Measurements from ENCODE around the gene ZNRF3.
"Not testable (repeated sequence)": the region's sequence is repeated elsewhere in the genome, so short reads cannot be mapped to it uniquely, and the experiment has no call there.

Gene ZNRF3

DNA sequence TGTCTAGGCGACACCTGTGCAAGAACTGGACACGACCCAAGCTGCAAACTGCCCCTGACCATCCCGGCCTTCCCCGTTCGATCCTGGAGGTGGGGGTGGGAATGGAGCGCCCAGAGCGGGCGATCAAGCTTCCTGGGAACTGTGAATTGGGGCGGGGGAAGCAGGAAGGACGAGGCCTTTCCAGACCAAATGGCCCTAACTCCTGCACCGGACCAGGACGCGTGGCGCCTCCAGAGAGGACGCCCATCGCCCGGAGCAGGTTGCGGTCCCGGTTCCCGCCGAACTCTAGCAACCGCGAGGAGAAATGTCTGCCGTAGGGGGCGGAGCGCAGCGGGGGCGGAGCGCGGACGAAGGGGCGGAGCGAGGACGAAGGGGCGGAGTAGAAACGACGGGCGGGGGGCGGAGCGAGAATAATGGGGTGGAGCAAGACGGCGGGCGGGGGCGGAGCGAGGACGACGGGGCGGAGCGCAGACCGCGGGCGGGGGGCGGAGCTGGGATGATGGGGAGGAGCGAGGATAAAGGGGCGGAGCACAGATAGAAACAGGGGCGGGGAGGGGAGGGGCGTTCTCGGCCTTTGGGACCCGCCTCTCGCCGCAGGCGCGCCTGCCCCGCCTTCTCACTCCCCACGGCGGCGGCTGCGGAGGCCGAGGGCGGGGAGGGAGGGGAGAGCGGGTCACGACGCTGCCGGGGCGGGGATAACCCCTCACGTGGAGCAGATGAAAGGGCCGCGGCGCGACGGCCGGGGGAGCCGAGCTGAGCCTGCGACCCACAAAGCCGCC is at the start of gene ZNRF3:
ZNRF3 (plus strand) TSS at position 695 of the 779 bp plus-strand sequence. CDS start 195 bp downstream, outside the sequence.
- peak; percentile 84 to 88 for DNase-seq (ENCODE audit: low read depth in 2 of 2)

DNA sequence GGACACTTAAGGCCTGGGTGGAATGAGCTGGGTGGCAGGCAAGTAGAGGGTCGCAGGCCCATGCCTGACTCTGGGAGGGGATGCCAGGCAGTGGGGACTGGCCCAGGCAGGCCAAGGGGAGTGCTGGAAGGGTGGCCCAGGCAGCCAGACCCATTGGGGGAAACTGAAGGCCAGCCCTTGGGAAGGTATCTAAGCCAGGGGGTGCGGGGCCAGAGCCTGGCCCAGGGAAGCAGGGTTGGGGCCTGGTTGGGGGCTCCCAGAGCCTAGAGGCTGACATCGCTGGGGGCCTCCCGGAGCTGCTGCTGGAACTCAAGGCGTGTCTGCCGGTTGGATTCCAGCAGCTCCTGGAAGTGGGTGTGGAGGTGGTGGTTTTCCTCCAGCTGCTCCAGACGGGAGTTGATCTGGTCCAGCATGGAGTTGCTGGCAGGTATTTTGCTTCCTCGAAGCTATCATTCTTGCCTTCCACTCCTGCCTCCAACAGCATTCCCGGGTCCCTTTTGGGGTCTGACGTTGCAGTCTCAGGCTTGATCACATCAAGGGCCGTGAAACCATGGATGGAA is 47.7 kb upstream of the ZNRF3 start:
- DNase-seq (ENCODE audit: low read depth in 2 of 2): no peak

- no peak for DNase-seq (ENCODE audit: low read depth in 2 of 2)
Measured at GRCh38 chr22:28837640-28838039, 45.7 kb upstream of the ZNRF3 start.

- DNase-seq (ENCODE audit: low read depth in 2 of 2): no peak
Measured at GRCh38 chr22:28838971-28839370, 44.4 kb upstream of the ZNRF3 start.

- no peak for DNase-seq (ENCODE audit: low read depth in 2 of 2)
Measured at GRCh38 chr22:28841111-28841510, 42.3 kb upstream of the ZNRF3 start.

DNA sequence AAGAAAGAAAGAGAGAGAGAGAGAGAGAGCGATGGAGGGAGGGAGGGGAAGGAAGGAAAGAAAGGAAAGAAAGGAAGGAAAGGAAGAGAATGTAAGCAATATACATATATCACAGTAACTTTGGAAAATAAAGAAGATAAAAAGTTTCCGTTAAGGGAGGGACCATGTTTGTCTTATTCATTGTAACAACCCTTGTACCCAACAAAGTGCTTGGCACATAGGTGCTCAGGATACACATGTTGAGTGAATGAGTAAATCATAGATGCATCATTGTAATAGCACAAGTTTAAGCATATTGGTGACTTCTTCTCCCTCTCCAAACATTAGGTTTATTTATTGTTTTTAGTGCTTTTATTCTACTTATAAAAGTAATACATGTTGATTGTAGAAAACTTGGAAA is 39.7 kb upstream of the ZNRF3 start:
- no peak for DNase-seq (ENCODE audit: low read depth in 2 of 2)

- not testable (repeated sequence) for DNase-seq (ENCODE audit: low read depth in 2 of 2)
Measured at GRCh38 chr22:28844277-28844676, 39.1 kb upstream of the ZNRF3 start.

DNA sequence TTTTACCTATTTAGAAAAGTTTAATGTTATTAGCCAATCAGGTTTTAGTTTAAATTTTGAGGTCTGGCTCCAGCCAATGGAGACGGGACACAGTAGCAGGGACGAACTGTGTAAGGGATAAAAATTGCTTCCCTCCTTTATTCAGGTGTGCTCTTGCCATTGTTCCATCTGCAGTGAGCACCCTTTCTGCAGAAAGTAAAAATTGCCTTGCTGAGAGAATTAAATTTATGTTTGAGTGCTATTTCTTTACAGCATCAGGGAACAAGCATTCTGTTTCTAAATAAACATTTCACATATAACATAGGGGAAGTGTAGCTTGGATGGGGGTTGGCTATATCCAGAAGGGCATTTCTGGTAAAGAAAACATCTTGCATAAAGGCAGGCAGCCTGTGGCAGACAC is 36.4 kb upstream of the ZNRF3 start:
- DNase-seq (ENCODE audit: low read depth in 2 of 2): no peak

DNA sequence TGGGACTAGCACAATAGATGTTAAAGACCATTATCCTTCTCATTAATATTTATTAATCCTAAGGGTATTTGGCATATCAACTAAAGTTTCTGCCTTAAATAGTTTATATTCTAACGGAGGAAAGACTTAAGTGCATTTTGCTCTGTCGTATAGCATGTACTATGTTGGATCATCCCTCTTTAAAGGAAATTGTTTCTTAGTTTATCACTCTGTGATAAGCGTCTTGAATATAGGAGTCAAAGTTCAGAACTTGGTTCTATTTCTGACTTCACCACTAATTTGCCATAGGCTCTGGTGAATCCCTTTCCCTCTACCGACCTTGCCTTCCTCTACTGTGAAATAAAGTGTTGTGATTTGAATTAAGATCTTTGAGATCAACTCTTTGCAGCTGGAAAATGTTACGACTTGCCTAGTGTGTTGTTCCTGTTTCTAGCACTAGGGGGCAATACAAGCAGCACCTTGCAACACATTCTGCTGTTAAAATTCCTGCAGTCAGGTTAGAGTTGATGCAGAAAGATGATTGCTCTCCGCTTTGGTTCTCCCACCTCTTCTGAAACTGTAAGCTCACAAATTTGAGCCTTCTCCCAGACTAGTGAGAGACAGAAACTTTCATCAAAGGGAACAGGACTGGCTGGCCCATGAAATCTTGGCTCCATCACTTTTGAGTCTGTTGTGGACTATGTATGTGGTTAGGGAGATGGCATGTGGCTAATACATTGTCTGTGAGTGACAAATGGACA is 27.8 kb upstream of the ZNRF3 start:
- DNase-seq (ENCODE audit: low read depth in 2 of 2): peak; percentile 3 to 6

GRCh38 chr22:28856095-28856455 is 27.3 kb upstream of the ZNRF3 start:
- no peak for DNase-seq (ENCODE audit: low read depth in 2 of 2)

DNA sequence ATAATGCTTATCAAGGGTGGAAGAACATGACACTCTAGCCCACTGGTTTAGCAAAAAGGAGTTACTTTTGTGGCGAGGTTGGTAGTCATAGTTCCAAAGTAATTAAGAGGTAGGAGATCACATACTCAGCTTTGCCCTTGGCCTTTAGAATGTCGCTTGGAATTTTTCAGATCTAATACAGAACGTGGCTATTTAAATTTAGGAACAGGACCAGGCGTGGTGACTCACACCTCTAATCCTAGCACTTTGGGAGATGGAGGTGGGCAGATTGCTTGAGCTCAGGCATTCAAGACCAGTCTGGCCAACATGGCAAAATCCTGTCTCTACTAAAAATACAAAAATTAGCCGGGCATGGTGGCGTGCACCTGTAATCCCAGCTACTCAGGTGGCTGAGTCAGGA is 26.1 kb upstream of the ZNRF3 start:
- DNase-seq (ENCODE audit: low read depth in 2 of 2): no peak

DNA sequence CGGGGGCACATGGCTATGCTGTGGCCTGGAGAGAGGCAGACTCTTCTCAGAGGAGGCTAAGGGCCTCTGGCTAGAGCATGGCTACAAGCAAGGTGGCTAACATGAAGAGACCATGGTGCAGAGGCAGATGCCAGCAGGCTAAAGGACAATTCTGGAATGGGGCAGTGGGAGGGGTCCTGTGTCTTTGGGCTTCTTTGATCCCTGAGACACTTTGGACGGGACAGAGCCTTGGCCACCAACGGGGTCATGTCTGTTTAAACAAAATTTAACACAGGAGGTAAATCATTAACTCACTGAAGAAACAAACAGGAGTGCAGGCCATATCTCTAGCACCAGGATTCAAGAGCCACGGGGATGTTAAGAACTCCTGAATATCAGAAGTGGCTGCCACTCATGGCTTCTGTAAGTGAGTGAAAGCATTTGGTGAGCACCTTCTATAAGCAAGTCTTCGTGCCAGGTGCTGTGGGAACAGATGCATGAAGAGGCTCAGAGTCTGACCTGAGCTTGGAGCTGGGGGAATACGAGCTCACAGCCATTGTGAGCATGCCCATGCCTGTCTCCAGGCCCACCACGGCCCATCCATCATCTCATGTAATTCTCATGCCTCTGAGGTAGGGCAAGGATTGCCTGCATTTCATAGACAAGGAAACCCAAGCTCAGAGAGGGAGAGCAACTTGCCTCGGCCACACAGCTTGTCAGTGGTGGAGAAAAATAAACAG is 18.3 kb upstream of the ZNRF3 start:
- DNase-seq (ENCODE audit: low read depth in 2 of 2): no peak

- no peak for DNase-seq (ENCODE audit: low read depth in 2 of 2)
Measured at GRCh38 chr22:28867191-28867590, 16.2 kb upstream of the ZNRF3 start.

DNA sequence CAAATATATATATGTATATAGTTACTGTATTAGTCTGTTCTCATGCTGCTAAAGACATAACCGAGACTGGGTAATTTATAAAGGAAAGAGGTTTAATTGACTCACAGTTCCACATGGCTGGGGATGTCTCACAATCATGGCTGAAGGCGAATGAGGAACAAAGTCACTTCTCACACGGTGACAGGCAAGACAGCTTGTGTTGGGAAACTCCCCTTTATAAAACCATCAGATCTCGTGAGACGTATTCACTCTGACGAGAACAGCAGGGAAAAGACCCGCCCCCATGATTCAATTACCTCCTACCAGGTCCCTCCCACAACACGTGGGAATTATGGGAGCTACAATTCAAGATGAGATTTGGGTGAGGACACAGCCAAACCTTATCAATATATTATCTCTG is 15.0 kb upstream of the ZNRF3 start:
- not testable (repeated sequence) for DNase-seq (ENCODE audit: low read depth in 2 of 2)

DNA sequence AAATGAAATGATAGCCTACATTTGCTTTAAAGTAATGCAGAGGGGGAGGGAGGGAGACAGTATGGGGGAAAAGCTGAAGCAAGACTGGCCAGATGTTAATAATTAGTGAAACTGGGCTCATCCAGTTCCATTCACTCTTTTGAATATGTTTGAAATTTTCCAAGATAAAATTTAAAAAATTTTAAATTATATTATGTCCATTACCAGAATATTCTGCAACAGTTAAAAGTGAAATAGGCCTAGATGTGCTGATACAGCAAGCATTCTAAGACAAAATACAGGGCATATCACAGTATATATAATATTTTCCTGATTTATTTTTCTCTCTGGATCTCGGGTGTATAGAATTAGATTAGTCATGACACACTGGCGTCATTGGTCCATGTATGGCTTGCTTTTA is 13.6 kb upstream of the ZNRF3 start:
- no peak for DNase-seq (ENCODE audit: low read depth in 2 of 2)

DNA sequence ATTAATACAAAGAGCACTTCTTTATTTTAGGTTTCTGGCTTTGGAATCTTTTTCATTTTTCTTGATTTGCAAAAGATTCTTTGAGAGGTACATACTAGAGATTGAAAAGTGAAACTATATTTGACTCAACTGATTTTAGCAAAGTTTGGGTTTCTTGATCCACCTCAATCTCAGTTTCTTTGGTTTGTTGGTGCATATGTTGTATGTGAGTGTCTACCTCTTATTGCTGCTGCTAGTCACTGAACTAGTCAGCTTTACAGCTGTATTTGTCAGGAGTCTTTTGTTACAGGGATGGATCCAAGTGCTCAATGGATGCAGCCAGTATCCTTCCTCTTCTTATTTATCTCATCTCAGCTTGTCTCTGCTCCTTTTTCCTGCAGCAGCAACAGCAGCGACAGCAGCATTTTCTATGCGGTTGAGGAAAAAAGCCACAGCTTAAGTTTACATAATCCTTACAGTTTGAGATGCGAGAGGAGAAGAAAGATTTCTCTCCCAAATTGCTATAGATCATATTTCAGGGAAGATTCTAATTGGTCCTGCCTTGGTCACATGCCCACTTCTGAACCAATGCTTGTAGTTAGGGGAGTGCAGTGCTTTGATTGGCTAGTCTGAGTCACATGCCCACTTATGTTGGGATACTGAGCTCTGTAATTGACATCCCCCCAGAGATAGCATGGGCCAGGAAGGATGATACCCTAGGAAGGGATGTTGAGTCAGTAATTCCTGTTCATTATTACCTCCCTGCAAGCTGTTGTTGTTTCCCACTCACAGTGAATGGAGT is 10.0 kb upstream of the ZNRF3 start:
- no peak for DNase-seq (ENCODE audit: low read depth in 2 of 2)

DNA sequence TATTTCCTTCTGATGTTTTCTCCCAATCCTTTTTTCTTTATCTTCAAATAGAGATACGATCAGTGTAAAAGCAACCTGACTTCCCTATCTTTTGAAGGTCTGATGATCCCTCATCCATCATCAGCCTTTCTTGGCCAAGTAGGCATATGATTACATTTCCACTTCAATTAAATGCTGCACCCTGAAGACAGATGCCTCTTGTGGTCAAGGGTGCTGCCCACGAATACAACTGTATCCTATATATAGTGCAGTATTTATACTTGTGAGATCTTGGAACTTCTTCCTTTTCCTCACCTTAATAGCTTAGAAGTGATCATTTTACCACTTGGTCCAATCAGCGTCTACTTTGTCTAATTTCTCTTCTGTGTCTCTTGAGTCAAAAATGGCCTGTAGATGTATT is 9.3 kb upstream of the ZNRF3 start:
- no peak for DNase-seq (ENCODE audit: low read depth in 2 of 2)

DNA sequence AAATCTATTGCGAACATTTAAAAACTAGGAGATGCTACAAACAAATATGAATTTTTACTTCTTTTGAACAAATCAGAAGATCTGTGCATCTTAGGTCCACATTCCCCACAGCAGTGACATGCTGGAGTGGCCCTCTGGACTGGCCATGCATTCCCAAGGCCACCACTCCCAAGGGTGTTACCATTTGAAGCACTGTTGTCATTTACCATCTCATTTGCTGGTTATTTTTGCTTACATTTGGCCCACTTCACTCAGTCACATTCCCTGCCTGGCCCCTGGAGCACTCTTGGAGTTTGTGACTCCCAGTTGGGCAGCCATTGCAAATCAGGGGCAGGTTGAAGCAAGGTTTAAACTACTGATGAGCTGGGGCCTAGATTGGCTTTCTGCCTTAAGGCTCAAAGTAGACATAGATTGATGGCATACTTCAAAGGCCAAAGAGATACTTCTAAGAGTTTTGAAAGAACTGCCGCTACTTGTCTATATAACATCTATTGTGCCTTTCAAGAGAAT is 8.5 kb upstream of the ZNRF3 start:
- DNase-seq (ENCODE audit: low read depth in 2 of 2): no peak

DNA sequence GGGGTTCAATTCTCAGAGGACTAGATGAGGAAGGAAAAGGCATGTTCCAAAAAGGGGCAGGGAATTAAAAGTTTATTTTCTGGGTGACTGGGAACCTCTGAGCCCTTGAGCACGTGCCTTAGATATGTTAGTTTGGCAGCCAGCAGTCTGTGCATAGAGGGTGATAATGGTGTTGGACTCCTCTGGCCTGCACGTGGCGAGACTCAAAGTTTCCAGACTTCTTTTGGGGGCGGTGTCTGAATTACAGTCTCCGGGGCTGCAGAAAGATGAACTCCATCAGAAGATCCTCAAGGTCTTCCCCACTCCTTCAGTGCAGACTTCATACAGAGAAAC is 861 bp upstream of the ZNRF3 start:
- DNase-seq (ENCODE audit: low read depth in 2 of 2): no peak

DNA sequence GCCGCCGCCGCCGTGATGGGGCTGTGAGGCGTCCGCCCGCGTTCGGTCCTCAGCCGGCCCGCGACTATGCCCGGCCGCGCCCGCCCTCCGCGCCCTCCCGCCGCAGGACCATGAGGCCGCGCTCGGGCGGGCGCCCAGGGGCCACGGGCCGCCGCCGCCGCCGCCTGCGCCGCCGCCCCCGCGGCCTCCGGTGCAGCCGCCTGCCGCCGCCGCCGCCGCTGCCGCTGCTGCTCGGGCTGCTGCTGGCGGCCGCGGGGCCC is 215 bp downstream of the ZNRF3 start:
- DNase-seq (ENCODE audit: low read depth in 2 of 2): no peak

DNA sequence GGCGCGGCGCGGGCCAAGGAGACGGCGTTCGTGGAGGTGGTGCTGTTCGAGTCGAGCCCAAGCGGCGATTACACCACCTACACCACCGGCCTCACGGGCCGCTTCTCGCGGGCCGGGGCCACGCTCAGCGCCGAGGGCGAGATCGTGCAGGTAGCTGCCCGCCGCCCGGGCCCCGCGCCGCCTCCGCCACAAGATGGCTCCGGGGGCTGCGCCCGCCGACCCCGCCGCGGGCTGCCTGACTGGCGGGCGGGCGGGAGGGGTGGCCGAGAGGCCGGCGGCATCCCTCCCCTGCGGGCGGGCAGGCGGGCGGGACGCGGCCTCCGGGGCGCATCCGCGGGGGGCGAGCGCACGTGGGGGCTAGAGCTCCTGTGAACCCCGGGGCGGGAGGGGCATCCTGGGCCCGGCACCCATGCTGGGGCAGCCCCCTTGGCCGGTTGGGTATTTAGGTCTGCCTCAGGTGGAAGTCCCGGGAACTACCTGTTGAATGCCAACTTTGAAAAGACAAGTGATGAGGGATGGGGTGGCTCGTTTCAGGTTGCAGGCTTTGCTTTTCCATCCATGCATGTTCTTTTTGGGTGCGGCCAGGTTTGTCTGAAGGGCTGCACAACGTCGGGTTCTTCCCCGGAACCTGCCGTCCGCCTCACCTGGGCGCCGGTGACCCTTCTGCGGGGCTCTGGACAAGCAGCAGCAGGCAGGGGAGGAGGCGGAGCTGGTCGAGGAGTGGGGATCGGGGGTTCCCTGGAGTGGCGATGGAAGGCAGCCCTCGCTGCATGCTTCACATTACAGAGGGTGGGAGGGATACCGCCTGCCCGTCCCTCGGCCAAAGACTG is 760 bp downstream of the ZNRF3 start:
- DNase-seq (ENCODE audit: low read depth in 2 of 2): no peak

Measured in stimulated activated CD8-positive, alpha-beta memory T cell treated with anti-CD3 and anti-CD28 coated beads, Interleukin-2, amount 100 ng/mL, for 1 hour (primary cell).